ENCODE results near the gene VPS35L.
"Not testable (repeated sequence)": the region's sequence is repeated elsewhere in the genome, so short reads cannot be mapped to it uniquely, and the experiment has no call there.

The VPS35L gene

DNA sequence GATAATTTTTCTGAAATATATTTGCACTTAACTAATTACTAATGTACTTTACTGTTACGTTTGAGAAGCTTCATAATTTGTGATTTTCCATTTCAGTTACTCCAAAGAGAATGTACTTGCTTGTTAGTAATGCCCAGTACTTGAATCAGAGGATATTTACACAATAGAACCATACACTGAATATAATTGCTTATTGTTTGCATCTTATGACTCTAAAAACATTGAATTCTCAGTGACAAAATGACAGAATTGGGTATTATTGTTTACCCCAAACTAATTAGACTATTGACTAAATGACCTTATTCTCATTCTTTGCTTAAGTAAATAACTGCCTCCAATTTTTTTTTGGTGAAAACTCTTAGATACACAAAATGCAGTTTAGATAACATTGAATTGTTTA lies 22.9 kb upstream of the VPS35L start:
- DNase-seq, result no peak

DNA sequence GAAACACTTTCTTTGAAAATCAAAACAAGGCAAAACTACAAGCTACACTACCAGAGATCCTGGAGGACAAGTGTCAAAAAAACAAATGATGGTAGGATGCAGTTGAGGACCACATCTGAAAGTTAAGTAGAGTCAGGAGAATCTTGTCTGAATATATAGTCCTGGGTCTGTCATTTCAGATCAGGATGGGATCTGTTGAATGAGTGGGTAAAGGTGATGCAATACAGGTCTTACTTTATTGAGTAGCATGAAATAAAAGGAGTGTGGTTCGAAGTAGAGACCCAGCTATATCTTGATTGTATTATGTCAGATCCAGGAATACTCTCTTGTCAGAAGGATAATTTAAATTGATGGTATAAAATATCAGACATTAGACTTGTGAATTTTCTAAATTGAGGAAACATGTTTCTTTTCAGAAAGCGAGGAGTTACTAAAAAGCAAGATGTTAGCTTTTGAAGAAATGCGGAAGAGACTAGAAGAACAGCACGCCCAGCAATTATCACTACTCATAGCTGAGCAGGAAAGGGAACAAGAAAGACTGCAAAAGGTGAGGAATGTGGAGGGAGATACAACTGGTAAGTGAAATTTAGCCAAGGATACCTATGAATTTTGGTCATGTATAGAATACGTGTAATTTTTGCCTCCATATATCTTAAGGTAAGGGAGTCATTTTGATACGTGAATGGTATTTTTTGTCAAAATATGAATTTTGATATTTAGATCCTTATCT lies 15.1 kb upstream of the VPS35L start:
- no peak for DNase-seq

DNA sequence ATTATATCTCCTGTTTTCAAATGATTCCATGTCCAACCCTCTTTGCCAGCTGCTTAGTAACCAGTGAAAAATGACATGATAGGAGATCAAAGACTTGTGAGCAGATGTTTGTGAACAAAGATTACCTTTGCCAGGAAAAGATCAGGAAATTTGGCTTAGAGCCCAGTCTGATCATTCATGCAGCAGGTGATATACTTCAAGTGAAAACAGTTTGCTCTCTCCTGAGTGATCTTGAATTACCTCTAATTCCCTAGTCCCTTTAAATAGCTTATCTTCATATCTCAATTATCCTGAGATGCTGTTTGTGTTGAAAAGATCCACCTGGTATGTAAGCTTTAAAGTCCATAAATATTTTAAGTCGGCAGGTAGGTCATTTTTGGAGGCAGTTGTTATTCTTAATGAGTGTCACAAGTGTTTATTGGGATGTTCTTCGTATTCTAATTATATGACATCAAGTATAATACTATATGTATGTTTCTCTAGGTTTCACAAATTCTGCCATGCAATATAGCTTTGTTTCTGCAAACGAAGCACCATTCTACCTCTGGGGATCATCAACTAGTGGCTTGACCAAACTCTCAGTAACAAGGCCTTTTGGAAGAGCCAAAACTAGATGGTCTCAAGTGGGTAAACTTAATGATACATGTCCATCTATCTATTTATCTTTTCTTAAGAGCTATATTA lies 13.2 kb upstream of the VPS35L start:
- peak; percentile 88 for DNase-seq

DNA sequence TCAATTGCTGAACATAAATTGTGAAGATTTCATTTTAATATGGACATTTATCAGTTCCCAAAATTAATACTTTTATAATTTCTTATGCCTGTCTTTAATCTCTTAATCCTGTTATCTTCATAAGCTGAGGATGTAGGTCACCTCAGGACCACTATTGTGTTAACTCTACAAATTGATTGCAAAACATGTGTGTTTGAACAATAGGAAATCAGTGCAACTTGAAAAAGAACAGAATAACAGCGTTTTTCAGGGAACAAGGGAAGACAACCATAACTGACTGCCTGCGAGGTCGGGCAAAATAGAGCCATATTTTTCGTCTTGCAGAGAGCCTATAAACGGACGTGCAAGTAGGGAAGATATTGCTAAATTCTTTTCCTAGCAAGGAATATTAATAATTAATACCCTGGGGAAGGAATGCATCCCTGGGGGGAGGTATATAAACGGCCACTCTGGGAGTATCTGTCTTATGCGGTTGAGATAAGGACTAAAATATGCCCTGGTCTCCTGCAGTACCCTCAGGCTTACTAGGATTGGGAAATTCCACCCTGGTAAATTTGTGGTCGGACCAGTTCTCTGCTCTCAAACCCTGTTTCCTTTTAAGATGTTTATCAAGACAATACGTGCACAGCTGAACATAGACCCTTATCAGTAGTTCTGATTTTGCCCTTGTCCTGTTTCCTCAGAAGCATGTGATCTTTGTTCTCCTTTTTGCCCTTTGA lies 12.1 kb upstream of the VPS35L start:
- not testable (repeated sequence) for DNase-seq

DNA sequence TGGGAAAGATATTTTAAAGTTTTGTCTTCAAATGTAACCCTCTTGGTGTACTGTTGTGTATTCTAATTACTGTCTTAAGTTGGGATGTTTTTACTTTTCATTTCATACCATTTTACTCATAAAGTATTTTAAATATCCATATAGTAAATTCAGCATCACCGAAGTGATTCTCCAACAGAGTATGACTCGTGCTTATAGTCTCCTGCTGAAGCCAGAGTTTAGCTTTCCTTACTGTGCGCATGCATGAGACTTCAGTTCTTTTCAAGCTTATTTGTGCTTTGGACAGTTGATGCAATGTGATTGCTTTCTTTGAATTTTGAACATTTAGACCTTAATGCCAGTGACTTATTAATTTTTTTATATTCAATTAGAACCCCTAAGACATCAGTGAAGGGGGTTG lies 7.4 kb upstream of the VPS35L start:
- no peak for DNase-seq

DNA sequence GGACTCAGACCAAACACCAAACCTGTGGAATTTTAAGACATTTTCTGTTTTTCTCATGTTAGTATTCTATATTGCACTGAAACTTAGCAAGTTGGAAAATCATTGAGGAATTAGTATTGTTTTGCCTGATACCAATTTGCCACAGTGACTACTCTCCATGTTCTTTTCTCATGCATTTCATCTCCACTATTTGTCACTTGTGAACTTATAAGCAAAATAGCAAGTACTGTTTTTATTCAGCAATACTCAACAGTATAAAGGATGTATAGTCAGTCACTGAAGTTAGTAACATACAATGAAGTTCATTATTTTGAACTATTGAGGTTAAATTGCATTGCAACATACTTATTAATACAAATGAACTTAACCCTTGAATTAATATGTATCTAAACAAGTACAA lies 5.8 kb upstream of the VPS35L start:
- no peak for DNase-seq

DNA sequence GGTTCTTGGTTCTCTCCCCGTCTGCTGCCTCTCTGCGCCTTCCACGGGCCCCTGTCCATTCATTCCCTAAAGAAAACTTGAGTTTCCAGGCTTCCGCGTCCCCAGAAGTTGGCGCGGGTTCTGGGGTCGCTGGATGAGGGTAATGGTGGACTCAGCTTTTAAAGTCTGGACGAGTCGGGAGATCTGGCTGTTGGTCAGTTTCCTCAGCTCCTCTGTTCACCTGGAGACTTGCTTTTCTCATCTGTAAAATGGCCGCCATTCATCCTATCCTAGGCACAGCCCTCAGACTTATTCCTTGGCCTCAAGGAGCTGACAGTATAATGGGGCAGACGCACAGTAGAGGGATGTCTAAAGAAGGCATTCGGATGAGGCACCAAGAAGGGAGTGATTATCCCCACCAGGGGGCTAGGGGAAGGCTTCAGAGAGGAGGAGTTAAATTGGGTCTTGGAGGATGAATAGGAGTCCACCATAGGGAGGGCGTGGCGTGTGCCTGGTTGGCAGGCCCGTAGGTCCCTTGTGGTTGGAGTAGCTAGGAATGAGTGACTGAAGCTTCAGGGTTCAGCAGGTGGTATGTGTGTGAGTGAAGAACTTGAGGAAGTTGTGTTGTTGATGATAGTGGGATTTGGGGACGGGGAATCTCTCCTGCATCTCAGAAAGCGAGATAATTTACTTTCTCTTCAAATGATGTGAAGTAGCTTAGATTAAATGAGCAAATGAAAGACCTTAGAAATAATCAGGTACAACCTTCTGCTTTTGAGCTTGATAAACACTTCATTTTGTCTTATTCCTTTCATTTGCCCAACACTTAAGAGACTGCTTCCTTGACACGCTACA lies 652 bp downstream of the VPS35L start:
- DNase-seq, result peak; percentile 19

DNA sequence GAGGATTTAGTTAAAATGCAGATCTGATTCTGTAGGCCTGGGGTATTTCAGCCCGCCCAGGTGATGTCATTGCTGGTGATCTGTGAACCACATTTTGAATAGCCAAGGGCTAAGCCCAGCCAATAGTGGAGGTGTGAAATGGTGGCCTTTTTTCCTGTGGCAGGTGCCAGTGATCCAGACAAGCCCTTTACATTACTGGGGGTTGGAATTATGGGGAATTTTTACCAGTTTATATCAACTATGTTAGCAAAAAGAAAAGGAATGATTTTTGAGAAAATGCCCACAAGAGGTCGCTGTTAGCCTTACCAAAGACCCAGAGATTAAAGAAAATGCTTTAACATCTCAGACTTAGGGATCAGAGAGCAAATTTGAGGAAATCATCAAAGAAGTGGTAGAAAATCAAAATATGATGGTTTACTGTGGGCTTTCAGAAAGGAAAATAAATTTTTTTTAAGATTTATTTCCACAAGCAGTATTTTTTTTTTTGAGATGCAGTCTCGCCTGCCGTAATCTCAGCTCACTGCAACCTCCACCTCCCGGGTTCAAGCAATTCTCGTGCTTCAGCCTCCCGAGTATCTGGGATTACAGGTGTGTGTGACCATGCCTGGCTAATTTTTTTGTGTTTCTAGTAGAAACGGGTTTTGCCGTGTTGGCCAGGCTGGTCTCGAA lies 3.9 kb downstream of the VPS35L start:
- peak; percentile 48 for DNase-seq

DNA sequence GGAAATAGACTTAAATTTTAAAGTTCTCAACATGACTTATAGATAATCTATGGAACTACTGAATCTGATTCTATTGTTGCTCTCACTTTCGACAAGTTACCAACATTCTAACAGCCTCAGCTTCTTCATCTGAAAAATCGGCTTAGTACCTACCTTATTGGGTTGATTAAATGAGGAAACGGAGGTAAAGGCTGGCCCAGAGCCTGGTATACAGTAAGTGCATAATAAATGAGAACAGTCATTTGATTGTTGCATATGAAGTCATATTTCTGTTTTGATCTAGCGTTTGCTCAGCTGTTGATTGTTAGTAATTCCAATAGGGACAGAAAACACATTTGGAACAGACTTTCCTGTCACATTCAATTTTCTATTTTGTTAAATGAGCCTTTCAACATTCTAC lies 4.6 kb downstream of the VPS35L start:
- DNase-seq, result no peak

DNA sequence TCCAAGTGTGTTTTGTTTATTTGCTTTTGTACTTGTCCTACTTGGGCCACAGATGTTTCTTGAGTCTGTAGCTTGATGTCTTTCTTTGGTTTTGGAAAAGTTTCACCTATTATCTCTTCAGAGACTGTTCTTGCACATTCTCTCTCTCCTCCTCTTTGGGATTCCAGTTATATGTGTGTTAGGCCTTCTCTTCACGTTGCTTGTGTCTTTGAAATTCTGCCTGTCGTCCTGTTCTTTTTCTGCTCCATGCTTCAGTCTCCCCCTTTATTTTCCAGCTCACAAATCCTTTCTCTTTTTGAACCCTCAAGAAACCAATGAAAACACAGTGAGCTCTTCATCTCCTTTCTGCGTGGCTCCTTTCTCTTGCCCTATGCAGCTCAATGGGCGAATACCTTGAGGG lies 7.9 kb downstream of the VPS35L start:
- DNase-seq, result no peak

DNA sequence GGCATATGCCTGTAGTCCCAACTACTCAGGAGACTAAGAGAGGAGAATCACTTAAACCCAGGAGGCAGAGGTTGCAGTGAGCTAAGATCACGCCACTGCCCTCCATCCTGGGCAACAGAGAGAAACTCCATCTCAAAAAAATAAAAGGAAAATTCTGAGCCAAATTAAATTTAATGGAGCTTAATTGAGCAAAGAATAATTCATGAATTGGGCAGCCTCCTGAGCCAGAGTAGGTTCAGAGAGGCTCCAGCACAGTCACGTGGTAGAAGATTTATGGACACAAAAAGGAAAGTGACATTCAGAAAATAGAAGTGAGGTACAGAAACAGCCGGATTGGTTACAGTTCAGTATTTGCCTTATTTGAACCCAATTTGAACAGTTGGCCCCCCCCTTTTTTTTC lies 10.9 kb downstream of the VPS35L start:
- DNase-seq, result no peak

DNA sequence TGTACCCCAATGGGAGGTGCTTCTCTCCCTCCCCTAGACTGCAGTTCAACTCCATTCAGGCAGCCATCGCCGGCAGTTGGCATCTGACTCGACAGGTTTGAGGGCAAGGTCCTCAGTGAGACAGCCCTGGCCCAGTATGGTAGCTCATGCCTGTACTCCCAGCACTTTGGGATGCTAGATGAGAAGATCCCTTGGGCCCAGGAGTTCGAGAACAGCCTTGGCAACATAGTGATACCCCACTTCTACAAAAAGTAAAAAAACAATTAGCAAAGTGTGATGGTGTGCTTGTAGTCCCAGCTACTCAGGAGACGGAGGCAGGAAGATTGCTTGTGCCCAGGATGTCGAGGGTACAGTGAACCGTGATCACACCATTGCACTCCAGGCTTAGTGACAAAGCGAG lies 12.1 kb downstream of the VPS35L start:
- DNase-seq, result no peak

DNA sequence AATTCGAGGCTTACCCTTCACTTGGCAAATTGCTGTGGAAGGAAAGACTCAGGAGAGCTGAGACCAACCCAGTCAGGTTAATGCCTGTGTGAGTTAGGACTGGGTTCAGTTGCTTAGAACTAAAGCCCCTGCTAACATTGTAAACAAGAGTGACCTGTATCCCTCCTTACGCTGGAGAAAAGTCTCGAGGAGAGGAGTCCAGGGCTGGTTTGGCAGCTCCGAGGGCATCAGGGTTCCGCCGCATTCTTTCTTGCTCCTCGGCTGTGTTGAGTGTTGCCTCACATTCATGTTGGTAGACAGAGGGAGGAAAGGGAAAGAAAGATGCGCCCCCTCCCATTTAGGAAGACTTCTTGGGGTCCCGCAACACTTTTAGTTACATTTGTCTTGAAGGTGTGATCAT lies 18.5 kb downstream of the VPS35L start:
- no peak for DNase-seq

DNA sequence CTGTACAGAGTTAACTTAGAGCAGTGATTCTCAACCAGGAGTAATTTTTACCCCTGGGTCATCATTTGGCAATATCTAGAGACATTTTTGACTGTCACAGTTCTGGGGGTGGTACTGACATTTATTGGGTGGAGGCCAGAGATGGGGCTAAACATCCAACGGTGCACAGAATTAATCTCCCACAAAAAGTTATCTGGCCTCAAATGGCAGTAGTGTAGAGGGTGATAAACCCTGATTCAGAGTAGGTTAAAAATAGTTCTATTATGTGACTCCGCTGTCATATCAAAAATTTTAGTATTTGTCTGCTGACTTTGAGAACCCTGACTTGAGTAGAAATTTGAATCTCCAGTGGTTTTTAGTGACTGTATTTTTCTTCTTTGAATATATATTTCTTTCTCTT lies 19.1 kb downstream of the VPS35L start:
- no peak for DNase-seq

DNA sequence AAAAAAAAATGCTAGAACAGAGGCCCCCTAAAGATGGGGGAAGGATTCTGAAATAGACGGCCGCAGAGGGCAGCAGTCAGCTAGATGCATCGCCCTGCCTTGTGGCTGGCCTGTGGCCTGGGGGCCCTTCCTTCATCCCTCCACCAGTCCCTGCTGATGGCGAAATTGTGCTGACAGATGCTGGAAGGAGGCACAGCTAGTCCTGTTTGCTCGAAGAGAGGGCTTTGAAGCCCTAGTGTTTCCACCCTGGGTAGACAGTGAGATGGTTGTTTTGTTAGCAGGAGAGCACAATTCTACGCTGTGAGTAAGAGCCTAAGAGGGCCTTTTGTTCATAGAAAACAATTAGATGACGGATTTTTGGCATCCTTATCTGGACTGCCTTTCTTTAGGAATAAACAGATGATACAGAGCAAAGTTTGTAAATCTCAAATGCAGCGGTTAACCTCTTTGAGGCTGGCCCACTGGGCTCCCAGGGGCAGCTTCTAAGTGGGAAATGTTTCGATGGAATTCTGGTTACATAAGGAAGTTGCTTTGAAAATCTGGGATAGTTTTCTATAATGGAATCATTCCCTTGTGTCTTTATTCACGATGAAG lies 23.0 kb downstream of the VPS35L start:
- no peak for DNase-seq

DNA sequence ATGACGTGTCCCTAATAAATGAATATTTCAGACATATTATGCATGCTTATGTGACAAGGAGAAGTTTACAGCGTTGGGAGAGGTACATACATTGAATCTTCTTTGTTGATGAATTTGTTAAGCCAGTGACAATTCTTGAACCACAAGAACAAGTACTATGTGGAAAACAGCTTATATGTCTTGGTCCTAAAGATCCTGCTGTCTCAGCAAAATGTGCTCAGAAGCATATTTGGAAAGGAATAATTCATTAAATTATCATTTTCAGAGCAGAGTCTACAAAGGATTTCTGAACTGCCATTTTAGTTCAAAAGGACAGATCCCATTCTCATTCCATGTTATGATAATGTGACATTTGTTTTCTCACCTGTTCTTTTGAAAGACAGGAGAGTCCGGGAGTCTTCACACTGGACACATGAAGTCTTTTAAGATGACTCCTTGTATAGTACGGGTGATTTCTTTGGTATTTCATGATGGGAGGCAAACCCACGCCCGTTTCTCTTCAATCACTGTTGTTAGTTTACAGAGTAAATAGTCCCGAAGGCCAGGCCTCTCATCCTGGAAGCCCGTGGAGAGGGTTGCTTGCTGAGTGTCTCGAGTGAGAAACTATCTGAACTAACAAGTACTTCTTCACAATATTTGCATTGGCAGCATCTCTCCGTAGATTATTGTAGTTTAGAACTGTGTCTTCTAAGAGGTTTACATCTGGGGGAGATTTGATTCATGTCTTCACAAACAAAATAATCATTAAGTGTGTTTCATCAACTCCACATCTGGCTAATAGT lies 26.7 kb downstream of the VPS35L start:
- DNase-seq, result peak; percentile 1

DNA sequence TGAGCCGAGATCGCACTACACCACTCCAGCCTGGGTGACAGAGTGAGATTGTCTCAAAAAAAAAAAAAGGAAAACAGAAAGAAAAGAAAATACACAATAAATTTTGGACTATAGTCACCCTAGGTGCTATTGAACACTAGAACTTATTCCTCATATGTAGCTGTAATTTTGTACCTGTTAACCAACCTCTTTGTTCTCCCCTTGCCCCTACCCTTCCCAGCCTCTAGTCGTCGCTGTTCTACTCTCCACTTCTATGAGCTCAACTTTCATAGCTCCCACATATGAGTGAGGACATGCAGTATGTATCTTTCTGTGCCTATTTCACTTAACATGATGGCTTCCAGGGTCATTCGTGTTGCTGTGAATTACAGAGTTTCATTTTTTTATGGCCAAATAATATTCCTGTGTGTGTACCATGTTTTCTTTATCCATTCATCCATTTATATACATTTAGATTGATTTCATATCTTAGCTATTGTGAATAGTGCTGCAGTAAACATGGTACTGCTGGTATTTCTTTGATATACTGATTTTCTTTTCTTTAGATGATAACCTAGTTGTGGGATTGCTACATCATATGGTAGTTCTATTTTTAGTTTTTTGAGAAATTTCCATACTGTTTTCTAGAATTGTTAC lies 28.3 kb downstream of the VPS35L start:
- peak; percentile 4 for DNase-seq

DNA sequence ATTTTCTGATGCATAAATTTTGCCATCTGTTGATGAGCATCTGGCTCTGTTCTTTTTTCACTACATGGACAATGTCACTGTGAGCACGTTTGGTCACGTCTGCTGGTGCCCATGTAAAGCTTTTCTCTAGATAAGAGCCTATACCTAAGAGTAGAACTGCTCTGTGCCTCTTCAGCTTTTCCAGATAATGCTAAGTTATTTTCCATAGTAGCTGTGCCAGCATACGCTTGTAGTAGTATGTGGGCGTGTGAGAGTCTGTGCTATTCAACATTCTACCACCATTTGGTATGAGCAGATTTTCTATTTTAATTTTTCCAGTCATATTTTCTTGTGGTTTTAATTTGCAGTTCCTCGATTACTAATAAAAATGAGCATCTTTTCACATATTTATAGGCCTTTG lies 33.2 kb downstream of the VPS35L start:
- DNase-seq, result no peak

DNA sequence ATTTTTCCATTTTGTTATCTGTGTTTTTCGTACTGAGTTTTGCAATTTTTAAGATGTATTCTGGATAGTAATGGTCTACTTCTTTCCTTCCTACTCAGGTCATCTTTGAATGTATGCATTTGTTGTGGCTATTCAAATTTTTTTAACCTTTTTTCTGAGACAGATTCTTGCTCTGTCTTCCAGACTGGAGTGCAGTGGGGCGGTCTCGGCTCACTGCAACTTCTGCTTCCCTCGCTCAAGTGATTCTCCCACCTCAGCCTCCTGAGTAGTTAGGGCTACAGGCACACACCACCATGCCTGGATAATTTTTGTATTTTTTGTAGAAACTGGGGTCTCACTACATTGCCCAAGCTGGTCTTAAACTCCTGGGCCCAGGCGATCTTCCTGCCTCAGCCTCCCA lies 33.6 kb downstream of the VPS35L start:
- no peak for DNase-seq

DNA sequence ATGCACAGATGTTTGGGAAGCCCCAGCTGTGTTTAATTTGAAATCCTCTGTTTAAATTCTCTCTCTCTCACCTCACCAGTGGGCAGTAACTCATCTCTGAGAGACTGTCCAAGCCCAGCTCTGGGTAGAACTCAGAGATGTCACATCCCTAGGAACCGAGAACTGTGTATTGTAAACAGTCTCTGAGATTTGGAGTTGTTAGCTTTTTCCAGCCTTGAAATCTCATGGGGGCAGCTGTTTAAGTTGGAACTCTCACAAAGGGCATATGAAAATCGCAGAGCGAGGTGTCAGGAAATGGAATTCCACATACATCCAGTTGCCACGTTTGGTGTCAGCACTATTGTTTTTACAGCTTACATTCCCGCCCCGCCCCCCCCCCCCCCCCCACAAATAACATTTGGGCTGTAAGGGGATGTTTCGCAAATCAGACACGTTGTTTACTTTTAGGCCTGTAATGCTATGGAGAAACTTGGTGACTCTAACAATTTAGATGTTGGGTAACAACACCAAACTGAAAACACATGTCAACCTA lies 34.3 kb downstream of the VPS35L start:
- no peak for DNase-seq
